Measurements from ENCODE around the gene NDUFC2. TPM values are rescaled to one million over a fixed set of nuclear protein-coding genes. Genes with fewer than 3 reads are reported as not detected.
A peak's percentile ranks its signal among the peaks of the same experiment; 100 is the strongest.

NDUFC2 gene
- total and polyA plus RNA-seq, 2 of the 8 experiments (the other 6 are each of a cell fraction or from before 2014, with no cell fraction given), result 216 to 356 TPM

DNA sequence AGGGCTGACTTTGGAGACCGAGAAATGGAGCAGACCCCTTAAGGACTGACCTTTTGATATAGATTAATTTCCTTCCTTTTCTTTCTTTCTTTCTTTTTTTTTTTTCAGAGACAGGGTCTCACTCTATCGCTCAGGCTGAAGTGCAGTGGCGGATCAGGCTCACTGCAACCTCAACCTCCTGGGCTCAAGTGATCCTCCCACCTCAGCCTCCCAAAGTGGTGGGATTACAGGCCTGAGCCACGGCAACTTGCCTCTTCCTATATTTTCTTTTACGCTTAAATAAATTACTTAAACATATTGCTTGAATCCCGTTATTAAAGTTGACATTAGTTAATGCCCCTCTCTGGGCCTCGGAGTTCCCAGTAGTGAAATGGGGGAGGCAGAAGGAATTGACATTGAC, 56.2 kb downstream of the NDUFC2 start:
- H3K23me2 ChIP-seq (ENCODE audit: low read depth, low read length), result peaks cover 9% of the 10 kb centered on the region
- ChIA-PET POLR2A (ENCODE audit: partially characterized antibody) (interaction anchor here (1.2 to 2.1 kb wide), 2 partner anchors 18 to 29 kb away, joined by 3 to 6 read pairs; partner anchors contain the start of gene INTS4), CTCF (ENCODE audit: partially characterized antibody) (interaction anchor here (1.0 kb wide), 1 partner anchor 15 kb away, joined by 3 read pairs; no protein-coding TSS in a partner anchor)
- no peak overlapping the region for H2BK20ac ChIP-seq (ENCODE audit: low read length)
- H2AFZ ChIP-seq (ENCODE audit: low read length), result no peak overlapping the region
- H2BK15ac ChIP-seq (ENCODE audit: low read length), result no peak overlapping the region
- 0 out of 2 replicates have a peak overlapping the region, but pooled peaks have one; percentile 65 for H2BK12ac ChIP-seq (ENCODE audit: low read depth, low read length)
- no peak overlapping the region for H3K27ac ChIP-seq (ENCODE audit: low read depth, low read length)
- H3K4me3 ChIP-seq (ENCODE audit: extremely low read depth in 1 of 4, insufficient read depth in 2 of 4, low read depth in 3 of 4, low read length in 4 of 4), result peak overlapping the region; percentile 43 to 75 (median 64)
- no peak overlapping the region for H3K14ac ChIP-seq (ENCODE audit: insufficient read length)
- WGBS, 2 experiments (ENCODE audit: extremely low coverage in 1 of 2, insufficient coverage in 1 of 2, insufficient read length in 1 of 2, insufficient replicate concordance in 2 of 2, low coverage in 1 of 2, low lambda C conversion rate in 2 of 2, missing lambda C conversion rate in 1 of 2), result 83% methylated on average over 7 of the region's 7 CpGs; no CpG with 5 or more reads in 1 of the 2 experiments
- no peaks in the 10 kb centered on the region for H4K20me1 ChIP-seq (replicated peaks in 1 of 2; ENCODE audit: control insufficient read depth in 1 of 2, insufficient read depth in 2 of 2, low read length in 2 of 2)
- no peak overlapping the region for H2AK5ac ChIP-seq (ENCODE audit: low read depth, low read length)
- H3K27me3 ChIP-seq (replicated peaks in 1 of 4; ENCODE audit: control insufficient read depth in 3 of 4, extremely low read depth in 1 of 4, insufficient read depth in 3 of 4, low read length in 3 of 4), result no peaks in the 10 kb centered on the region
- no peak overlapping the region for H2BK120ac ChIP-seq (replicated peaks; ENCODE audit: low read depth, low read length)
- H3K23ac ChIP-seq (ENCODE audit: insufficient read length), result no peak overlapping the region
- no peaks in the 10 kb centered on the region for H3K79me2 ChIP-seq (ENCODE audit: control insufficient read depth in 1 of 2, insufficient read depth in 2 of 2, low read length in 2 of 2)
- no peak overlapping the region for H4K91ac ChIP-seq (replicated peaks; ENCODE audit: insufficient read length, low read length)
- H3K9me3 ChIP-seq (ENCODE audit: insufficient read depth in 2 of 2, low read depth in 1 of 2, low read length in 1 of 2), result no peaks in the 10 kb centered on the region
- no peak overlapping the region for H4K5ac ChIP-seq (ENCODE audit: insufficient read length, low read depth, low read length)
- peak overlapping the region; percentile 75 to 87 for H3K4me2 ChIP-seq (ENCODE audit: insufficient read depth in 1 of 2, low read depth in 2 of 2, low read length in 2 of 2)
- H3K36me3 ChIP-seq (ENCODE audit: control insufficient read depth in 2 of 4, insufficient read depth in 4 of 4, low read length in 3 of 4), result no peaks in the 10 kb centered on the region
- H3K79me1 ChIP-seq (ENCODE audit: low read depth, low read length), result no peaks in the 10 kb centered on the region; the same call in 1 of the 2 replicates
- no peak overlapping the region for H3K4ac ChIP-seq (replicated peaks; ENCODE audit: insufficient read length, low read depth, low read length)
- TF ChIP-seq EZH2 (IDR thresholded peaks at IDR 0.05; ENCODE audit: low read depth, low read length, severe bottlenecking), result no peak
- TF ChIP-seq KDM1A (IDR thresholded peaks at IDR 0.05; ENCODE audit: borderline replicate concordance, low read length), result peak; percentile 70; the same call in 1 of the 2 replicates
- H3K18ac ChIP-seq (ENCODE audit: extremely low read depth, low read length), result no peak overlapping the region
- no peak overlapping the region; a peak in 1 of 7 replicates for H3K9ac ChIP-seq (replicated peaks in 1 of 4; ENCODE audit: extremely low read depth in 1 of 4, low read depth in 3 of 4, low read length in 3 of 4)
- peaks cover 0 to 13% (median 8%) of the 10 kb centered on the region in 4 experiments; a peak in 6 of 7 replicates for H3K4me1 ChIP-seq (replicated peaks in 1 of 4; ENCODE audit: control insufficient read depth in 3 of 4, insufficient read depth in 4 of 4, low read length in 3 of 4)
- H2BK5ac ChIP-seq (ENCODE audit: low read depth, low read length), result no peak overlapping the region
- no peak overlapping the region for H4K8ac ChIP-seq (ENCODE audit: extremely low read depth, insufficient read depth, low read length)
- DNase-seq (ENCODE audit: low read depth in 1 of 2, low spot score in 2 of 2) (no peak), FAIRE-seq (no peak)
- H3K56ac ChIP-seq (replicated peaks; ENCODE audit: insufficient read length, low read depth, low read length), result no peak overlapping the region

Measured in H1 (cell line).